CD8-positive, alpha-beta memory T cell (primary cell): ENCODE measurements around the gene NCF4. TPM values are rescaled to one million over a fixed set of nuclear protein-coding genes. Genes with fewer than 3 reads are reported as not detected.
A peak's percentile ranks its signal among the peaks of the same experiment; 100 is the strongest.

Source experiments
- CTCF ChIA-PET: fragments of 350-600 bp; sonication (Branson Sonifier 250); formaldehyde crosslinking; loops from one replicate; lab custom pipeline; 2021; ENCODE audit warnings: antibody characterized with exemption; lab: Charles Lee
- POLR2A ChIA-PET: fragments of 350-600 bp; sonication (Branson Sonifier 250); formaldehyde crosslinking; loops from one replicate; lab custom pipeline; 2021; ENCODE audit warnings: antibody characterized with exemption; lab: Charles Lee
- DNase-seq, 5 donors: peaks; one replicate each; pipeline versions ENCODE4 v3.0.0 to v3.0.0-alpha.2; 2020 to 2022; ENCODE audit warnings: mixed read lengths in 1 of 5
- H3K27ac ChIP-seq: one replicate; pipeline ENCODE4 v1.7.0; 2013; ENCODE audit warnings: low read depth, mild to moderate bottlenecking, low read length, moderate library complexity
- H3K27me3 ChIP-seq: 2 replicates; pipeline ENCODE4 v1.7.0; 2013; ENCODE audit warnings: low read length, mild to moderate bottlenecking; ENCODE audit not compliant: insufficient read depth, poor library complexity, severe bottlenecking
- H3K36me3 ChIP-seq: 2 replicates; pipeline ENCODE4 v1.7.0; 2013; ENCODE audit warnings: mild to moderate bottlenecking, low read length, moderate library complexity; ENCODE audit not compliant: insufficient read depth
- H3K4me1 ChIP-seq: 2 replicates; pipeline ENCODE4 v1.7.0; 2013; ENCODE audit warnings: mild to moderate bottlenecking, low read length, moderate library complexity; ENCODE audit not compliant: insufficient read depth
- H3K4me3 ChIP-seq: 2 replicates; pipeline ENCODE4 v1.7.0; 2013; ENCODE audit warnings: mild to moderate bottlenecking, low read length
- H3K9me3 ChIP-seq: 2 replicates; pipeline ENCODE4 v1.7.0; 2013; ENCODE audit warnings: mild to moderate bottlenecking, low read length
- H3K27ac Mint-ChIP-seq, 8 donors: one replicate each; pipeline ENCODE4 v1.8.0; 2020 to 2021; ENCODE audit warnings: mixed read lengths in 8 of 8, mild to moderate bottlenecking in 6 of 8, inconsistent platforms in 3 of 8, moderate library complexity in 3 of 8
- H3K27me3 Mint-ChIP-seq, 2 donors: one replicate each; pipeline ENCODE4 v1.8.0; 2020 to 2021; ENCODE audit warnings: mixed read lengths in 2 of 2, mild to moderate bottlenecking in 1 of 2, moderate library complexity in 1 of 2
- H3K36me3 Mint-ChIP-seq, 3 donors: one replicate each; pipeline ENCODE4 v1.8.0; 2020 to 2021; ENCODE audit warnings: mixed read lengths in 3 of 3, inconsistent platforms in 1 of 3, mild to moderate bottlenecking in 1 of 3
- H3K4me1 Mint-ChIP-seq, 3 donors: one replicate each; pipeline ENCODE4 v1.8.0; 2020 to 2021; ENCODE audit warnings: mixed read lengths in 3 of 3, inconsistent platforms in 1 of 3, mild to moderate bottlenecking in 1 of 3
- H3K4me3 Mint-ChIP-seq, 7 donors: one replicate each; pipeline ENCODE4 v1.8.0; 2020 to 2021; ENCODE audit warnings: mixed read lengths in 7 of 7, mild to moderate bottlenecking in 6 of 7, moderate library complexity in 4 of 7, inconsistent platforms in 2 of 7
- H3K9me3 Mint-ChIP-seq, 5 donors: one replicate each; pipeline ENCODE4 v1.8.0; 2020 to 2022; ENCODE audit warnings: mixed read lengths in 5 of 5, mild to moderate bottlenecking in 3 of 5, moderate library complexity in 2 of 5, inconsistent platforms in 1 of 5
- polyA plus RNA-seq: library from polyadenylated mRNA; unstranded; fragments of 300-500 nt; fragmentation: Illumina TruSeq; gene quantifications from one replicate; pipeline ENCODE4 v1.2.3, GENCODE V29; 2021
- total RNA-seq, 2 experiments: library from RNA; stranded (reverse); gene quantifications; one replicate each; pipeline ENCODE4 v1.2.3, GENCODE V29; 2021

NCF4 gene
- total and polyA plus RNA-seq, 3 experiments from 2014 or later, result 5.1 to 6.8 (median 6.6) TPM

- no peaks in the 10 kb centered on the region for H3K36me3 ChIP-seq
- CTCF ChIA-PET, result interaction anchor here (1.2 kb wide), 1 partner anchor 13 kb away, joined by 3 read pairs; no protein-coding TSS in a partner anchor
- H3K9me3 ChIP-seq, result no peaks in the 10 kb centered on the region
- no peak overlapping the region for H3K27ac ChIP-seq
- no peak overlapping the region for H3K27ac Mint-ChIP-seq
- no peaks in the 10 kb centered on the region for H3K27me3 ChIP-seq
- no peak overlapping the region for H3K4me3 ChIP-seq
- H3K27me3 Mint-ChIP-seq, result peaks cover 19 to 71% of the 10 kb centered on the region in 2 donors
- H3K4me3 Mint-ChIP-seq, result no peak overlapping the region
- no peak for DNase-seq
- POLR2A ChIA-PET, result no interaction called here
- peaks cover 0 to 11% (median 4%) of the 10 kb centered on the region in 5 donors for H3K9me3 Mint-ChIP-seq
- H3K36me3 Mint-ChIP-seq, result peaks cover 0 to 15% (median 0%) of the 10 kb centered on the region in 3 donors
- no peaks in the 10 kb centered on the region for H3K4me1 ChIP-seq
- H3K4me1 Mint-ChIP-seq, result no peaks in the 10 kb centered on the region
Measured at GRCh38 chr22:36840106-36840505, 20.7 kb upstream of the NCF4 start.

GRCh38 chr22:36846271-36846670, 14.5 kb upstream of the NCF4 start:
- peaks cover 30 to 65% of the 10 kb centered on the region in 2 donors for H3K27me3 Mint-ChIP-seq
- Histone ChIP-seq H3K27me3 (no peaks in the 10 kb centered on the region), H3K9me3 (no peaks in the 10 kb centered on the region), H3K27ac (no peak overlapping the region), H3K4me3 (no peak overlapping the region), H3K36me3 (no peaks in the 10 kb centered on the region), H3K4me1 (no peaks in the 10 kb centered on the region)
- H3K36me3 Mint-ChIP-seq, result peaks cover 0 to 4% (median 2%) of the 10 kb centered on the region in 3 donors
- H3K4me1 Mint-ChIP-seq, result peaks cover 0 to 2% (median 0%) of the 10 kb centered on the region in 3 donors
- no peak overlapping the region for H3K4me3 Mint-ChIP-seq
- DNase-seq, result no peak
- peak overlapping the region in 1 of 8 donors; percentile 52 for H3K27ac Mint-ChIP-seq
- POLR2A ChIA-PET, result interaction anchor here (0.7 kb wide), 1 partner anchor 542 kb away, joined by 4 read pairs; no protein-coding TSS in a partner anchor
- peaks cover 0 to 2% (median 0%) of the 10 kb centered on the region in 5 donors for H3K9me3 Mint-ChIP-seq
- CTCF ChIA-PET, result interaction anchor here (1.4 to 2.1 kb wide), 2 partner anchors 10 to 131 kb away, joined by 3 to 14 read pairs; no protein-coding TSS in a partner anchor

DNA sequence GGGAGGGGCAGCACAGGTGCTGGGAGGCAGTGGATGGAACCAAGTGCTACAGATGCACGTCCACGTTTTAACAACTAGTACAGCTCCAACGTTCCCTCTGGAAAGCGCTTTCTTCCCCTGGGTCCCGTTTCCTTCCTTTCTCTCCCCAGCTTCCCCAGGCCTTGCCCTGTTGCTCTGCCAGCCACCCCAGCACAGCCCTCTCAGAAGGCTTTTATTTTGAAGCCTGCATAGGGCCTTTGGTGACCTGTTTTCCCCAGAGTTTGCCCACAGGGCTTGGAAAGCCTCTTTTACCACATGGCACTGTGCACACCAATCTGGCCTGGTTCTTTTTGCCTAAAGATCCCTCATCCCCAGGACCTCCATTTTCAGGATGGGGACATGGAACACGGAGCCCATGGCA, 13.9 kb upstream of the NCF4 start:
- Mint-ChIP-seq H3K27me3 (peaks cover 30 to 59% of the 10 kb centered on the region in 2 donors), H3K4me1 (peaks cover 0 to 2% (median 0%) of the 10 kb centered on the region in 3 donors), H3K4me3 (no peak overlapping the region), H3K36me3 (peaks cover 0 to 2% (median 0%) of the 10 kb centered on the region in 3 donors), H3K9me3 (peaks cover 0 to 2% (median 0%) of the 10 kb centered on the region in 5 donors), H3K27ac (no peak overlapping the region)
- Histone ChIP-seq H3K27me3 (no peaks in the 10 kb centered on the region), H3K4me3 (no peak overlapping the region), H3K9me3 (no peaks in the 10 kb centered on the region), H3K36me3 (no peaks in the 10 kb centered on the region), H3K27ac (no peak overlapping the region), H3K4me1 (no peaks in the 10 kb centered on the region)
- ChIA-PET CTCF (interaction anchor here (1.4 to 2.1 kb wide), 2 partner anchors 9 to 131 kb away, joined by 3 to 14 read pairs; no protein-coding TSS in a partner anchor), POLR2A (no interaction called here)
- no peak for DNase-seq

DNA sequence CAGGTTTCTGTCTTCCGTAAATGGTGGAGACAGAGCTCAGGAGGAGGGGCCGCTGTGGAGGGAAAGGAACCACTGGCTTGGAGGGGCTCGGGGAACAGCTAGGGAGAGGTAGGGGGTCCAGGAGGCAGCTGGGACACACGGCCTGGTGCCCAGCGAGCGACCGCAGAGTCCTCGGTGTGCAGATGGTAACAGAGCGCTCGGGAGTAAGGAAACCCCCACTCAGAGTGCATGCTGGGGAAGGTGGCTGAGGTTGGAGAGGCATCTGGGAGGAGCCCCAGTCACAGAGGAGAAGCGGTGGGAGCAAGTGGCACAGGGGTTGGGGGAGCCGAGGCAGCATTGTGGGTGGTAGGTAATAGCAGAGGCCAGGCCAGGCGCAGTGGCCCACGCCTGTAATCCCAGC, 10.8 kb upstream of the NCF4 start:
- H3K9me3 ChIP-seq, result no peaks in the 10 kb centered on the region
- CTCF ChIA-PET, result no interaction called here
- H3K9me3 Mint-ChIP-seq, result no peaks in the 10 kb centered on the region
- no peaks in the 10 kb centered on the region for H3K36me3 ChIP-seq
- peaks cover 9% of the 10 kb centered on the region in 3 donors for H3K4me1 Mint-ChIP-seq
- POLR2A ChIA-PET, result no interaction called here
- H3K4me1 ChIP-seq, result peaks cover 12% of the 10 kb centered on the region
- no peak overlapping the region for H3K27ac Mint-ChIP-seq
- H3K4me3 ChIP-seq, result no peak overlapping the region
- H3K4me3 Mint-ChIP-seq, result no peak overlapping the region
- H3K36me3 Mint-ChIP-seq, result peaks cover 0 to 2% (median 0%) of the 10 kb centered on the region in 3 donors
- peaks cover 25 to 32% of the 10 kb centered on the region in 2 donors for H3K27me3 Mint-ChIP-seq
- DNase-seq, result no peak
- H3K27me3 ChIP-seq, result no peaks in the 10 kb centered on the region
- no peak overlapping the region for H3K27ac ChIP-seq

GRCh38 chr22:36850682-36851081, 10.1 kb upstream of the NCF4 start:
- no peaks in the 10 kb centered on the region for H3K9me3 ChIP-seq
- peaks cover 12% of the 10 kb centered on the region for H3K4me1 ChIP-seq
- no peak for DNase-seq
- no peaks in the 10 kb centered on the region for H3K27me3 ChIP-seq
- H3K27me3 Mint-ChIP-seq, result peaks cover 21 to 26% of the 10 kb centered on the region in 2 donors
- POLR2A ChIA-PET, result no interaction called here
- H3K27ac ChIP-seq, result no peak overlapping the region
- H3K4me3 Mint-ChIP-seq, result no peak overlapping the region
- H3K36me3 Mint-ChIP-seq, result peaks cover 0 to 2% (median 0%) of the 10 kb centered on the region in 3 donors
- no peak overlapping the region for H3K4me3 ChIP-seq
- CTCF ChIA-PET, result no interaction called here
- no peaks in the 10 kb centered on the region for H3K36me3 ChIP-seq
- peak overlapping the region in 1 of 8 donors; percentile 70 for H3K27ac Mint-ChIP-seq
- peaks cover 9 to 10% (median 9%) of the 10 kb centered on the region in 3 donors for H3K4me1 Mint-ChIP-seq
- no peaks in the 10 kb centered on the region for H3K9me3 Mint-ChIP-seq

DNA sequence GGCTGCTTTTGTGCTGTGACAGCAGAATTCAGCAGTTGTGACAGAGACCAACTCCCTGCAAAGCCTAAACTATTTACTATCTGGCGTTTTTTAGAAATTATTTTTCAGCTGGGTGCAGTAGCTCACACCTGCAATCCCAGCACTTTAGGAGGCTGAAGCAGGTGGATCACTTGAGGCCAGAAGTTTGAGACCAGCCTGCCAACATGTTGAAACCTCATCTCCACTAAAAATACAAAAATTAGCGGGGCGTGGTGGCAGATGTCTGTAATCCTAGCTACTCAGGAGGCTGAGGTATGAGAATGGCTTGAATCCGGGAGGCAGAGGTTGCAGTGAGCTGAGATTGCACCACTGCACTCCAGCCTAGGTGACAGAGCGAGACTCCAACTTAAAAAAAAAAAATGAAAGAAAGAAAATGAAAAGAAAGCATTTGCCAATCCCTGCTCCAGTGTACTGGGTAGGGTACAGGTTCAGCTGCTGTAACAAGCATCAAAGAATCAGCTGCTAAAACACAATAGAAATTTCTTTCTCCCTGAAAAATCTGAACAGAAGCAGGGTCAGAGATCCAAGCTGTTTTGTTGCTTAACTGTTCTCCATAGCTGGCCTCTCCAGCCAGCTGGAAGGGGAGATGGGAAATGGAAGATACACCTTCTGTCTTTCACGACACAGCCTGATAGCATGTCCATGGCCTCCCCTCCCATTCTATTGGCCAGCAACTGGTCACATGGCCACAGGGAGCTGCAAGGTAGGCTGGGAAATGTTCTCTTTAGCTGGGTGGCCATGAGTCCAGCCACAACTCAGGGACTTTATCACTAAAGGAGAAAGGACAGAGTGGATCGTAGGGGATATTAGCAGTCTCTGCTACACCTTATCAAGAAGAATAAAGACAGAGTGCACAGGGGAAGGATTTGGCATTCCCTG, 8.5 kb upstream of the NCF4 start:
- Histone ChIP-seq H3K4me1 (peaks cover 18% of the 10 kb centered on the region), H3K36me3 (no peaks in the 10 kb centered on the region), H3K4me3 (no peak overlapping the region), H3K27ac (no peak overlapping the region), H3K27me3 (no peaks in the 10 kb centered on the region), H3K9me3 (no peaks in the 10 kb centered on the region)
- H3K27me3 Mint-ChIP-seq, result peaks cover 19 to 25% of the 10 kb centered on the region in 2 donors
- no peaks in the 10 kb centered on the region for H3K9me3 Mint-ChIP-seq
- H3K4me1 Mint-ChIP-seq, result peaks cover 14 to 17% (median 15%) of the 10 kb centered on the region in 3 donors
- H3K27ac Mint-ChIP-seq, result peak overlapping the region in 1 of 8 donors; percentile 37
- ChIA-PET CTCF (interaction anchor here (1.0 to 2.4 kb wide), 6 partner anchors 9 to 125 kb away, joined by 3 to 7 read pairs (median 4); no protein-coding TSS in a partner anchor), POLR2A (interaction anchor here (0.8 kb wide), 1 partner anchor 77 kb away, joined by 3 read pairs; the partner anchor contains the start of gene IFT27)
- H3K36me3 Mint-ChIP-seq, result no peaks in the 10 kb centered on the region
- DNase-seq, result no peak
- H3K4me3 Mint-ChIP-seq, result no peak overlapping the region

DNA sequence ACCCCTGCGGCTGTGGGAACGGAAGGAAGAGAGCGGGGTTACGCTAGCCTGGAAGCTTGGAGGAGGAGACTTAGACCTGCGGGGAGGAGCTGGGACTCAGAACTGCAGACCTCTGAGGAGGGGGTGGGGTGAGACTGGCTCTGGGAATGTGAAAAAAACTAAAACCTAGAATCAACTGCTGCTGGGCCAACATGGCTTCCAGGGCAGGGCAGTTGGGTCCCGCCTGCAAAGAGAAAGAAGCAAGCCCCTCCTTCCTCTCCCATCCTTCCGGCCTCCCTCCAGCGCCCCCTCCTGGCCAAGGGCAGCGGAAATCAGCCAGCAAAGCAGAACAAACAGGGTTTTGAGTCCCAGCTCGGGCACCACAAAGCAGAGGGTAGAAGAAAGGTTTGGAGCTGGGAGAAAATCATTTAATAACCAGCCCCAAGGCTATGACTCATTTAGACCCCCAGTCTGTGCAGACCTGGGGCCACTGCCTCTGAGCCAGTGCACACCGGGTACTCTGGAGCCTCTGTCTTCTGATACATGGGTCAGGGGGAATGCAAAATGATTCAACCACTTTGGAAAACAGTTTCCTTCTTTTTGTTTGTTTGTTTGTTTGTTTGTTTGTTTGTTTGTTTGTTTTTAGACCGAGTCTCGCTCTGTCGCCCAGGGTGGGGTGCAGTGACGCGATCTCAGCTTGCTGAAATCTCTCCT, 7.3 kb upstream of the NCF4 start:
- H3K9me3 Mint-ChIP-seq, result no peaks in the 10 kb centered on the region
- peak; percentile 73 to 88 (median 78) for DNase-seq
- peaks cover 15 to 18% of the 10 kb centered on the region in 2 donors for H3K27me3 Mint-ChIP-seq
- Histone ChIP-seq H3K27me3 (no peaks in the 10 kb centered on the region), H3K9me3 (no peaks in the 10 kb centered on the region), H3K27ac (no peak overlapping the region), H3K36me3 (no peaks in the 10 kb centered on the region), H3K4me3 (peak overlapping the region; percentile 42), H3K4me1 (peaks cover 18% of the 10 kb centered on the region)
- H3K4me3 Mint-ChIP-seq, result peak overlapping the region in 6 of 7 donors; percentile 55 to 73 (median 66)
- POLR2A ChIA-PET, result interaction anchor here (0.8 kb wide), 1 partner anchor 78 kb away, joined by 3 read pairs; the partner anchor contains the start of gene IFT27
- peak overlapping the region in 7 of 8 donors; percentile 26 to 74 (median 54) for H3K27ac Mint-ChIP-seq
- peaks cover 14 to 17% (median 15%) of the 10 kb centered on the region in 3 donors for H3K4me1 Mint-ChIP-seq
- CTCF ChIA-PET, result interaction anchor here (0.6 to 2.4 kb wide), 9 partner anchors 10 to 167 kb away, joined by 3 to 7 read pairs (median 4); partner anchors contain the start of gene IFT27
- no peaks in the 10 kb centered on the region for H3K36me3 Mint-ChIP-seq
